Keratinocyte (primary cell): ENCODE data around the gene ARSB. TPM values are rescaled to one million over a fixed set of nuclear protein-coding genes. Genes with fewer than 3 reads are reported as not detected.

Experiments used
- DNase-seq: peaks from one replicate; pipeline ENCODE4 v3.0.0-alpha.2; 2011; ENCODE audit warnings: low read depth, missing footprints, low spot score
- FAIRE-seq: peaks from 2 replicates; lab custom pipeline; 2011; peaks lifted over from hg19 to GRCh38; lab: Jason Lieb, UNC
- H2AFZ ChIP-seq: 2 replicates; pipeline ENCODE4 v1.6.0; 2012; ENCODE audit warnings: low read length, control low read depth, inconsistent platforms; ENCODE audit not compliant: control insufficient read depth
- H3K27ac ChIP-seq: 2 replicates; pipeline ENCODE4 v1.5.1; 2011; ENCODE audit warnings: low read length; ENCODE audit not compliant: control insufficient read depth, insufficient read depth
- H3K27me3 ChIP-seq: 3 replicates; pipeline ENCODE4 v1.6.0; 2011; ENCODE audit warnings: low read length; ENCODE audit not compliant: control insufficient read depth, insufficient read depth; ENCODE audit errors: extremely low read depth
- H3K36me3 ChIP-seq, 2 experiments: 2 replicates in 1 of 2; 3 replicates in 1 of 2; pipeline ENCODE4 v1.5.1; 2011; ENCODE audit warnings: low read length in 2 of 2, mild to moderate bottlenecking in 1 of 2; ENCODE audit not compliant: control insufficient read depth in 2 of 2, insufficient read depth in 2 of 2; ENCODE audit errors: extremely low read depth in 1 of 2
- H3K4me1 ChIP-seq: 3 replicates; pipeline ENCODE4 v1.5.1; 2011; ENCODE audit warnings: low read length; ENCODE audit not compliant: control insufficient read depth, insufficient read depth; ENCODE audit errors: extremely low read depth
- H3K4me2 ChIP-seq: 3 replicates; pipeline ENCODE4 v1.6.0; 2011; ENCODE audit warnings: low read depth, low read length; ENCODE audit not compliant: control insufficient read depth, insufficient read depth; ENCODE audit errors: extremely low read depth
- H3K4me3 ChIP-seq, 3 experiments: fragments of 200-600 bp in 1 of 3; sonication (generic) in 1 of 3; 2 replicates in 2 of 3; 3 replicates in 1 of 3; pipeline ENCODE4 v1.5.1; 2011 to 2016; ENCODE audit warnings: low read length in 3 of 3, mild to moderate bottlenecking in 3 of 3, control low read depth in 2 of 3, inconsistent platforms in 1 of 3, low read depth in 1 of 3, mixed read lengths in 1 of 3, mixed run types in 1 of 3, moderate library complexity in 1 of 3; ENCODE audit not compliant: control insufficient read depth in 2 of 3, insufficient read depth in 2 of 3; ENCODE audit errors: extremely low read depth in 1 of 3
- H3K79me2 ChIP-seq: 2 replicates; pipeline ENCODE4 v1.6.0; 2012; ENCODE audit warnings: low read length; ENCODE audit not compliant: control insufficient read depth, insufficient read depth
- H3K9ac ChIP-seq: 3 replicates; pipeline ENCODE4 v1.6.0; 2011; ENCODE audit warnings: low read length; ENCODE audit not compliant: control insufficient read depth, insufficient read depth; ENCODE audit errors: extremely low read depth
- H3K9me1 ChIP-seq: 3 replicates; pipeline ENCODE4 v1.6.0; 2011; ENCODE audit warnings: low read length; ENCODE audit not compliant: control insufficient read depth, insufficient read depth; ENCODE audit errors: extremely low read depth
- H3K9me3 ChIP-seq: 2 replicates; pipeline ENCODE4 v1.5.1; 2012; ENCODE audit warnings: low read depth, low read length; ENCODE audit not compliant: control insufficient read depth
- H4K20me1 ChIP-seq: 3 replicates; pipeline ENCODE4 v1.6.0; 2011; ENCODE audit warnings: low read length; ENCODE audit not compliant: control insufficient read depth, insufficient read depth; ENCODE audit errors: extremely low read depth
- EZH2 ChIP-seq: IDR thresholded peaks from one replicate; pipeline ENCODE4 v1.6.1; 2012; ENCODE audit warnings: inconsistent platforms, mild to moderate bottlenecking, low read length, moderate library complexity
- dilution Hi-C: fragments of 300-500 bp; cut with MboI; formaldehyde crosslinking; loops from one replicate; pipeline ENCODE4 v1.7.0; 2020; ENCODE audit warnings: low sequenced_read_pairs; ENCODE audit not compliant: extremely low pct_ligation_motif_present
- polyA plus RNA-seq, 5 experiments: library from polyadenylated mRNA; depleted of rRNA in 3 of 5; stranded (reverse) in 3 of 5; stranded (forward) in 1 of 5; unstranded in 1 of 5; fragments of >200 nt; gene quantifications; 1 replicate in 1 of 5; 2 replicates in 3 of 5; 3 replicates in 1 of 5; pipeline versions ENCODE4 v1.2.1 to v1.2.3, GENCODE V29; 2011 to 2012; ENCODE audit warnings: missing spikeins in 2 of 5, low read depth in 1 of 5, low replicate concordance in 1 of 5
- TF ChIP-seq, protein P1 (sequence below), 3 experiments: IDR thresholded peaks in 1 of 3; conservative IDR thresholded peaks in 1 of 3; optimal IDR thresholded peaks in 1 of 3; 2 replicates in 2 of 3; 3 replicates in 1 of 3; pipeline versions ENCODE3 to v1.5.1; 2011; ENCODE audit warnings: low read length in 3 of 3, mild to moderate bottlenecking in 3 of 3, moderate library complexity in 2 of 3, control low read depth in 1 of 3, inconsistent platforms in 1 of 3; ENCODE audit not compliant: insufficient read depth in 2 of 3; ENCODE audit errors: extremely low read depth in 1 of 3

Gene ARSB
- polyA plus RNA-seq, 1 donor (not counting 4 experiments of a cell fraction or from before 2014, with no cell fraction given), result 4.5 TPM

DNA sequence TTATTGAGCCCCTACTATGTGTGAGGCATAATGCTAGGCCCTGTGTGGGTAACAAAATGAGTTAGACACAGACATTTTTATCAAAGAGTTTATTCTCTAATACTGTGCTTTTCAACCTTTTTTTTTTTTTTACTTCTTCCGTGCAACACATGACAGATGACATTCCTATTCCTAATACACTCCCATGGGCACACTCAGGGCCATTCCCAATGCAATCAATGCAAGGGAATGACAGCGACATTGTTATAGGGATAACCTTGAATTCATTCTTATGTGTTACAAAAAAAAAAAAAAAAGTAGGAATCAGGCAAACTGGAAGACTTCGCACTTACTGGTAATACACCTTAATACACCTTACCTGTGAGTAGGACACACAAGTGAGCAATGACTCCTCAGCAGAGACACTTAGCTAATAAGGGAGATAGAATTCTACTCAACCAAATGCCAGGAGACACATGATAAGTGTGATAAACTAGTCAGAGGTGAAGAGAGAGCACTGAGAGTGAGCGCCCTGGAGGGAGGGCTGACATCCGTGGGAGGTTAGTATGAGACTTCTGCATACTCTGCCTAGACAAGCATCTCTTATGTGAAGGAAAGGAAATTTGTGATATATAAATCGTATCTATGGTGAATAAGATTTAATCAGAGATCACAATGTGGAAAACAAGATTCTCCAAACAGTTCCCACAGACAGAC is 21.0 kb upstream of the ARSB start:
- Histone ChIP-seq H3K79me2 (no peaks in the 10 kb centered on the region), H4K20me1 (no peaks in the 10 kb centered on the region), H3K36me3 (no peaks in the 10 kb centered on the region), H3K4me1 (no peaks in the 10 kb centered on the region), H3K4me2 (no peak overlapping the region), H3K4me3 (no peak overlapping the region), H2AFZ (no peak overlapping the region), H3K9ac (no peak overlapping the region), H3K9me3 (no peaks in the 10 kb centered on the region), H3K9me1 (no peaks in the 10 kb centered on the region), H3K27ac (no peak overlapping the region), H3K27me3 (peaks cover 4% of the 10 kb centered on the region)
- DNase-seq (no peak), FAIRE-seq (no peak)
- dilution Hi-C loops, result no loop called here
- TF ChIP-seq EZH2, result no peak

DNA sequence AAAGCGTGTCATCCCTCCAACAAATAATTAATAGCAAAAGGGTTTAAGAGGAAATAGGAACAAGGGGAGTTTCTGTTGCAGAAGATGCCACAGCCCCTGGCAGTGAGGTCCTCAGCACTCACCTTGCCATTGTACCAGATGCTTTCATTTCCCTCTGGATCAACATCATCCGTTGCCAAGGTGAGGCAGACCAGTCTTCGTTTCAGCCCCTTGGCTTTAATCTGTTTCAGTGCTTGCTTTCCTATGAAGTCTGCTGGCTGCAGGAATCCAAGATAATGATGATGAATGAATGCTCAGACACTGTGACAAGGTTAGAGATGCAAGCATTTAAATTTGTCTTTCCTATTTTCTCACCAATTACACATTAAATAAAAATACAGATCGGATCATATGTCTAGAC is 20.0 kb upstream of the ARSB start:
- H4K20me1 ChIP-seq, result no peaks in the 10 kb centered on the region
- H3K9me1 ChIP-seq, result no peaks in the 10 kb centered on the region

More for the DNA sequence above, 20.0 kb upstream of the ARSB start:
- DNase-seq (no peak), FAIRE-seq (no peak)
- no peak overlapping the region for H3K4me2 ChIP-seq
- dilution Hi-C loops, result no loop called here
- H3K9me3 ChIP-seq, result no peaks in the 10 kb centered on the region
- no peak overlapping the region for H3K9ac ChIP-seq
- H3K36me3 ChIP-seq, result no peaks in the 10 kb centered on the region
- peaks cover 4% of the 10 kb centered on the region for H3K27me3 ChIP-seq
- TF ChIP-seq EZH2, result no peak
- TF ChIP-seq, protein P1, sequence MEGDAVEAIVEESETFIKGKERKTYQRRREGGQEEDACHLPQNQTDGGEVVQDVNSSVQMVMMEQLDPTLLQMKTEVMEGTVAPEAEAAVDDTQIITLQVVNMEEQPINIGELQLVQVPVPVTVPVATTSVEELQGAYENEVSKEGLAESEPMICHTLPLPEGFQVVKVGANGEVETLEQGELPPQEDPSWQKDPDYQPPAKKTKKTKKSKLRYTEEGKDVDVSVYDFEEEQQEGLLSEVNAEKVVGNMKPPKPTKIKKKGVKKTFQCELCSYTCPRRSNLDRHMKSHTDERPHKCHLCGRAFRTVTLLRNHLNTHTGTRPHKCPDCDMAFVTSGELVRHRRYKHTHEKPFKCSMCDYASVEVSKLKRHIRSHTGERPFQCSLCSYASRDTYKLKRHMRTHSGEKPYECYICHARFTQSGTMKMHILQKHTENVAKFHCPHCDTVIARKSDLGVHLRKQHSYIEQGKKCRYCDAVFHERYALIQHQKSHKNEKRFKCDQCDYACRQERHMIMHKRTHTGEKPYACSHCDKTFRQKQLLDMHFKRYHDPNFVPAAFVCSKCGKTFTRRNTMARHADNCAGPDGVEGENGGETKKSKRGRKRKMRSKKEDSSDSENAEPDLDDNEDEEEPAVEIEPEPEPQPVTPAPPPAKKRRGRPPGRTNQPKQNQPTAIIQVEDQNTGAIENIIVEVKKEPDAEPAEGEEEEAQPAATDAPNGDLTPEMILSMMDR (optimal IDR thresholded peaks at IDR 0.05 in 1 of 3, IDR thresholded peaks at IDR 0.05 in 1 of 3, conservative IDR thresholded peaks at IDR 0.05 in 1 of 3; ENCODE audit: extremely low read depth in 1 of 3, insufficient read depth in 2 of 3, low read length in 3 of 3), result no peak
- no peak overlapping the region for H2AFZ ChIP-seq
- H3K4me1 ChIP-seq, result no peaks in the 10 kb centered on the region
- H3K79me2 ChIP-seq, result no peaks in the 10 kb centered on the region
- H3K4me3 ChIP-seq, result no peak overlapping the region
- H3K27ac ChIP-seq, result no peak overlapping the region
